Activated CD4-positive, alpha-beta T cell treated with anti-CD3 and anti-CD28 coated beads, Interleukin-2, amount 50 U/mL, for 24 hours (primary cell): ENCODE measurements around the gene C5orf15.
"Not testable (repeated sequence)": the region's sequence is repeated elsewhere in the genome, so short reads cannot be mapped to it uniquely, and the experiment has no call there.

Experiments
- DNase-seq, 2 donors: peaks; one replicate each; pipeline ENCODE4 v3.0.0-alpha.2; 2020; ENCODE audit warnings: low read depth in 1 of 2, low spot score in 1 of 2

The C5orf15 gene

GRCh38 chr5:133994297-133994989, 26.0 kb upstream of the C5orf15 start:
- DNase-seq = no peak

- DNase-seq = no peak
Observed at GRCh38 chr5:133993185-133993936, 24.9 kb upstream of the C5orf15 start.

DNA sequence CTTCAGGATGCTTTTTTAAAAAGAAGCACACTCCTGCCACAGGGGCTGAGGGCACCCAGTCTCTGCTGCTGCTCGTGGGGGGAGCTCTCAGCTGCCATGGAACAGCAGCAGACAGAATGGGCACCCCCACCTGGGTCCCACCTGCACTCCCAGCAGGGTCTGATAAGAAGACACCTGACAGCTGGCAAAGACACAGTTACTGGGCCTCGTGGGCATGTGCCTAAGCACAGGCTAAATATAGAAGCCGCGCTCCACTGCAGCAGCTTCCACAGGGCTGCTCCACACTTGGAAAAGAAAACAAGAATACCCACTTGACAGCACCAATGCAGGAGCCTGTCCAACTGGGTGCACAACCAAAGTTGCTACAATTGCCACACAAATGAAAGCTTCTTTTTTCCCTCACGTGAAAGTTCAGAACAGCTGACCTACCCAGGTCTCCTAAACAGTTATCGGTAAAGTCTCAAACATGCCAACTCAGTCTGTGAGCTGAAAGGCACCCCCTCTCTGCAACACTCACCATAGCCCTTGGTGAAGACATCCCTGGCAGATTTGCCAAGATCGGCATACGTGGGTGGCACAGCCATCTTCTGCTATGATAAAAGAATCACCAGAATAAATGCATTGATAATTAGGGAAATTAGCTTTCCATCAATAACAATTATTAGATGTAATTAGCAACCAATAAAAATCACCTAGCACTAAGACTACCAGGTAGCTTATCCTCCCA, 24.2 kb upstream of the C5orf15 start:
- DNase-seq = no peak

DNA sequence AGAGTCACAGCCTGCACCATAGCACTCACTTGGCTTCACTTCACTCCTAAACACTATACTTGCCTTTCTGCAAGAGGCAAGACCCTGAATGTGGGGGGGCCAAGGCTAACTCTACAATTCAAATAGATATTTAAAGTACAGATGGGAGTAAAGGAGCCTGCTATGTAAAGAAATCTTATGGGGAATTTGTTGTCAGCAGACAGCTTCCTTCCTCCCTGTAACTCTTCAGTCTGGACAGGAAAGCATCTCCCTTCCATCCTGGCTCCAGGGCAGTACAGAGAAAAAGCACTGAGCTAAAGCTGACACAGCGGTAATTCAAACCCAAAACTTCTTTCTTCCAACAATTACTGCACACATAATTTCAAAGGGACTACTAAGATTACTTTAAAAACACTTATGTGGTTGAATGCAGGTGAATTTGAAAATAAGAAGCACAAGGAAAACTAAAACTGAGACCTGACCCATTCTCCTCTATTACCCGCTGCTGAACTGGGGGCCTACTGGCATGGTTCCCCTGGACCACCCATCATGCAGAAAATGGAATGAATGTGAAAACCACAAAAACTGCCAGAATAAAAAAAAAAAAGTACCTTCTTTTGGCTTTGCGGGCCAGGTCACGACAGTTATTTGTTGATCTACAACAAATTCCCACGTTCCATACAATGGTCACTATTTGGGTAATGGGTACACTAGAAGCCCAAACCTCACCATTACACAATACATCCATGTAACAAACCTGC, 22.9 kb upstream of the C5orf15 start:
- no peak for DNase-seq

DNA sequence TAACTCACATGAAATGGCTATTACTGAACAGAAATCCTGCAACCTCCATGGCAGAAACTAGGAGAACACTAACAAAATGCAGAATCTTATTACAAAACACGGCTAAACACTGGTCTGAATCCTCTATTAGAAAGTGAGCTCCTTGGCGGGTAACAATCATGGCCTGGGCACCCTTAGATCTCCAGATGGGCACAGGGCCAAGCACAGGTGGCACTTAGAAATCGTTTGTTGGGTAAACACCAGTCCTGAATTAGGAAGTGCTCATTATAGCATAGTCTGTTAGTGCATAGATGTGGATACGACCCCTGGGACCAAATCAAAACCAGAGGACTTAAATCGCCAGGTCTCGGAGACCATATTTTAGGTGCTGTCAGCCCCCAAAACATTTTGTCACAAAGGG, 22.0 kb upstream of the C5orf15 start:
- no peak for DNase-seq

DNA sequence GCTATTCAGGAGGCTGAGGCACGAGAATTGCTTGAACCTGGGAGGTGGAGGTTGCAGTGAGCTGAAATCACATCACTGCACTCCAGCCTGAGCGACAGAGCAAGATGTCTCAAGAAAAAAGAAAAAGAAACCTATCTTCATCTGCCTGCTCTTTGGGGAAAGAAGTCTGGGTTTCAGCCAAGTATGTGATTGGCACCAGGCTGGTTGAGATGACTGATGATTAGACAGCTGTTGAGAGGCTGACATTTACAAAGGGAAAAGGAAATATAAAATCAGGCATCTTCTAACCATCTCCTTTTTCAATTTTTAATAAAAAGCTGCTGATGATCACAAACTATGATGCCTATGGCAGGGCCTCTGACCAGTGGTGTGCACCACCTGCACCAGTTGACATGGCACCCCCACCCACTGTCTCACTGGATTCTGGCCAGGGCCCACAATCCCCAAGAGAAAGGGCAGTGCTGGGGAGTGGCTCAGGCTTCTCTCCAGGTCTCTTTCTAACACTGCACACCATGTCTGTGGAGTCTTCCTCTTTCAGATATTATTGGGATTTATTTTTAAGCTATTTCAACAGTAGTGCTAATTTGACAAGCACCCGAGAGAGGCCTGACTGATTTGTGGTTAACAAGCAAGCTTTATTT, 17.2 kb upstream of the C5orf15 start:
- DNase-seq = no peak

GRCh38 chr5:133983674-133984073, 15.2 kb upstream of the C5orf15 start:
- DNase-seq = no peak

DNA sequence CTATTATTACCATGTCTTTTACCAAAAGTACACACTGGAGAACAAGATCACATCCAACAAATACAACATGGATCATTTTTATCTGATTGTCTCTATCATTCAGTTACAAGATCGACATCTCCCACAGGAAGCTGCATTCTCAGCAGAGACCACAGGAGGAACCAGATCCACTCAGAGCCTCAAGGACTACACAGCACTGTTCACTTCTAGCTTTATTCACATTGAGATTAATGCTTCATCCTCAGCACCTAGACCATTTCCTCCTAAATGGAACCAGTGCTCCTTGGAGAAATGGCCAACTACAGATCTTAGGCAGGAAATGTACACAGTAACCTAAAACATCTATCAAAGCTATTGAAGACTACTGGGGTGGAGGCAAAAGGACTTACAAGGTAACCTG, 13.3 kb upstream of the C5orf15 start:
- no peak for DNase-seq

- DNase-seq = no peak
Observed at GRCh38 chr5:133980652-133981051, 12.2 kb upstream of the C5orf15 start.

GRCh38 chr5:133978943-133979342, 10.5 kb upstream of the C5orf15 start:
- no peak for DNase-seq

- DNase-seq = no peak
Observed at GRCh38 chr5:133977858-133978257, 9.4 kb upstream of the C5orf15 start.

DNA sequence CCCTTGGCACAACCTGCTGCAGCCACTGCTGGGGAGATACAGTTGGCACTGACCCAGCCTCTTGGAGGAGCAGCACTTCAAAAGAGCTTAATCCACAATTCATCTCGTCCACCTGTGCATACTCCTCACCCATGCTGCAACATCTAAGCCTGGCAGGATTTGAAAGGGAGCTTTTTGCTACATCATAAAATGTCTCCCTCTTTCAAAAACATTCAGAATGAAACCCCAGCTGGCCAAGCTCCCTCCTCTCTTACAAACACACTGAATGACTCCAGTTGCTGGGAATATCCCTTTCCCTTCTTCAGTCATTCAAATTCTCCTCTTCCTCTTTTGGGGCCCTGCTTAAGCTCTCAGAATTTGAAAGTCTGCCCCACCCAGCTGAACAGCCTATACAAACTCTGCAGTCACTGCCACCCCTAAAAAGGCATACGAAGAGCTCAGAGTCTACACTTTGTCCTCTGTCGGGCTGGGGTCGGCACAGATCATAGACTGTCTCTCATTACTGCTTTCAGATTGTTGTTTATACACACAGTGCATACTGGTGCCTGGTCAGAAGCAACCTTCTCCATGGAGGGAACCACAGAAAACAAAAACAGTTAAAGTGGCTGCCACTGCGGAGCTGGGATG, 8.8 kb upstream of the C5orf15 start:
- DNase-seq = no peak

DNA sequence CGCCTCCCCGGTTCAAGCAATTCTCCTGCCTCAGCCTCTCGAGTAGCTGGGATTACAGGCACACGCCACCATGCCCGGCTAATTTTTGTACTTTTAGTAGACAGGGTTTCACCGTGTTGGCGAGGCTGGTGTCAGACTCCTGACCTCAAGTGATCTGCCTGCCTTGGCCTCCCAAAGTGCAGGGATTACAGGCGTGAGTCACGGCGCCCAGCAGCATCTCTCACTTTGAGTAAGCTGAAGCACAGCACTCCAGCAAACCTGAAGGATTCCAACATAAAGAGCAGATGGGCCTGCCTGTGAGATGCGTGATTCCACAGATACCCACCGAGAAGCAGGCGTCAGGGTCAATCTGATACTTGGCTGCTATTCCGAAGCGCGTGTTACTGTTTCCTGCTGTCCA, 7.1 kb upstream of the C5orf15 start:
- not testable (repeated sequence) for DNase-seq

- no peak for DNase-seq
Observed at GRCh38 chr5:133974142-133974541, 5.7 kb upstream of the C5orf15 start.

- no peak for DNase-seq
Observed at GRCh38 chr5:133970325-133970909, 2.0 kb upstream of the C5orf15 start.

DNA sequence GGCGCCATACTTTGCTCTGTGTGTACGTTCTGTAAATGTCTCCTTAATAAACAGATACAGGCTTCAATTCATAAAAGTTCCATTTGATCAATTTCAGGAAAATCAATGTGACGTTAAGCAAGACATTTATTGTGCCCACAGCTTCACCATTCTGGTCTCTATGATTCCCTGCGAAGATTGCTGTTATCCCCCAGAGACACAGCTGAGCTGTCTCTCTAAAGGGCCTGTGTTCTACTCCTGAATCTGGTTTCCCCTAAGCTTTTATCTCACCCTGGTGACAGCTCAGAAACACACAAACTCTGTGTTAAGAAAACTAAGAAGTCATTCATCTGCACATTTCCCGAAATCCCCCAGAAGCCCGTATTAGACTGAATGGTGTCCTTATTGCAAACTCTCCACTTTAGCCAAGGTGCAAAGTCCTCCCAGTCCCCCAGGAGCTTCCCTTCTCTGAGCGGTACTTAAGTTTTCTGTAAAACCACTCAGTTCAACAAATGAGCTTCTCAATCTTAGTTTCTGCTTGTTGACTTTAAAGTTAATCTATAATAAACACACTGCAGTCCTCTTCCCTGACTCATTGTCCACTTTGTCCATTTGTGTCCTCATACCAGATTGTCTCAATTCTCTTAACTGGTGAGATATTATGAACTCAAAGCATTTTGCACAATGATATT, 1.4 kb upstream of the C5orf15 start:
- no peak for DNase-seq

GRCh38 chr5:133967698-133968203, 674 bp downstream of the C5orf15 start:
- no peak for DNase-seq

- DNase-seq = no peak
Observed at GRCh38 chr5:133967124-133967523, 1.3 kb downstream of the C5orf15 start.

- no peak for DNase-seq
Observed at GRCh38 chr5:133966090-133966489, 2.3 kb downstream of the C5orf15 start.
